Esophagus (tissue), 2 donors: ENCODE results near the gene SDC3. TPM values are rescaled to one million over a fixed set of nuclear protein-coding genes. Genes with fewer than 3 reads are reported as not detected.
A peak's percentile ranks its signal among the peaks of the same experiment; 100 is the strongest.

Experiments used
- H3K27ac ChIP-seq, 2 donors: one replicate each; pipeline ENCODE4 v1.5.1; 2013; ENCODE audit warnings: low read depth in 2 of 2, mild to moderate bottlenecking in 2 of 2, inconsistent platforms in 1 of 2, low read length in 1 of 2, moderate library complexity in 1 of 2
- H3K27me3 ChIP-seq, 2 donors: one replicate each; pipeline ENCODE4 v1.6.1; 2013; ENCODE audit warnings: low read length in 2 of 2, control low read depth in 1 of 2, mild to moderate bottlenecking in 1 of 2; ENCODE audit not compliant: insufficient read depth in 2 of 2, control insufficient read depth in 1 of 2
- H3K36me3 ChIP-seq, 2 donors: one replicate each; pipeline ENCODE4 v1.6.1; 2013; ENCODE audit warnings: low read length in 1 of 2; ENCODE audit not compliant: control insufficient read depth in 2 of 2, insufficient read depth in 2 of 2
- H3K4me1 ChIP-seq, 2 donors: one replicate each; pipeline ENCODE4 v1.6.1; 2013; ENCODE audit warnings: low read length in 1 of 2; ENCODE audit not compliant: control insufficient read depth in 2 of 2, insufficient read depth in 2 of 2
- H3K4me3 ChIP-seq, 2 donors: one replicate each; pipeline ENCODE4 v1.5.1; 2013; ENCODE audit warnings: low read length in 2 of 2, mild to moderate bottlenecking in 2 of 2, low read depth in 1 of 2, moderate library complexity in 1 of 2
- H3K9me3 ChIP-seq, 2 donors: one replicate each; pipeline ENCODE4 v1.6.1; 2013; ENCODE audit warnings: mild to moderate bottlenecking in 2 of 2, low read depth in 1 of 2, low read length in 1 of 2, moderate library complexity in 1 of 2; ENCODE audit not compliant: control insufficient read depth in 2 of 2, insufficient read depth in 1 of 2
- WGBS, 2 donors: extraction: QIAGEN DNeasy Blood & Tissue Kit; methylation state at CpG; one replicate each; pipeline ENCODE4 v1.1.7; 2013; 5-methylcytosine and 5-hydroxymethylcytosine counted together
- polyA plus RNA-seq, 2 donors: library from polyadenylated mRNA; stranded (reverse); fragments of 200-250 nt; gene quantifications; one replicate each; pipeline ENCODE4 v1.2.3, GENCODE V29; 2013
- donor health status: healthy with polysubstance abuse.
- donor health status: Bipolar disorder and iron deficiency.

SDC3 gene
- polyA plus RNA-seq, 2 donors: 4.3 to 4.8 TPM

GRCh38 chr1:30915491-30916230 lies 7.1 kb upstream of the SDC3 start:
- no peak overlapping the region for H3K4me3 ChIP-seq
- no peaks in the 10 kb centered on the region for H3K9me3 ChIP-seq
- H3K4me1 ChIP-seq: no peaks in the 10 kb centered on the region
- H3K27ac ChIP-seq: no peak overlapping the region
- 88 to 91% methylated on average over 13 of the region's 13 CpGs for WGBS, 2 donors
- H3K36me3 ChIP-seq: no peaks in the 10 kb centered on the region
- H3K27me3 ChIP-seq: no peaks in the 10 kb centered on the region

- Histone ChIP-seq H3K27ac (no peak overlapping the region), H3K4me1 (no peaks in the 10 kb centered on the region), H3K9me3 (no peaks in the 10 kb centered on the region), H3K36me3 (no peaks in the 10 kb centered on the region), H3K4me3 (no peak overlapping the region), H3K27me3 (no peaks in the 10 kb centered on the region)
- WGBS, 2 donors: 68 to 79% methylated on average over 4 of the region's 4 CpGs
These were observed 6.4 kb upstream of the SDC3 start for GRCh38 chr1:30914931-30915330.

GRCh38 chr1:30914587-30914922 lies 6.0 kb upstream of the SDC3 start:
- WGBS, 2 donors: 87 to 89% methylated on average over 3 of the region's 3 CpGs
- peaks cover 0 to under 1% of the 10 kb centered on the region in 2 donors for H3K4me1 ChIP-seq

GRCh38 chr1:30912913-30913652 lies 4.5 kb upstream of the SDC3 start:
- Histone ChIP-seq H3K4me3 (no peak overlapping the region), H3K4me1 (peaks cover 0 to 8% of the 10 kb centered on the region in 2 donors), H3K27me3 (no peaks in the 10 kb centered on the region), H3K36me3 (no peaks in the 10 kb centered on the region), H3K27ac (no peak overlapping the region), H3K9me3 (no peaks in the 10 kb centered on the region)
- 76 to 77% methylated on average over 10 of the region's 10 CpGs for WGBS, 2 donors

More at GRCh38 chr1:30914587-30914922, 6.0 kb upstream of the SDC3 start:
- H3K9me3 ChIP-seq: no peaks in the 10 kb centered on the region
- no peak overlapping the region for H3K27ac ChIP-seq
- no peak overlapping the region for H3K4me3 ChIP-seq
- no peaks in the 10 kb centered on the region for H3K36me3 ChIP-seq
- no peaks in the 10 kb centered on the region for H3K27me3 ChIP-seq

GRCh38 chr1:30912224-30912623 lies 3.7 kb upstream of the SDC3 start:
- H3K27me3 ChIP-seq: no peaks in the 10 kb centered on the region
- peaks cover 6 to 14% of the 10 kb centered on the region in 2 donors for H3K4me1 ChIP-seq
- H3K4me3 ChIP-seq: no peak overlapping the region
- no peak overlapping the region for H3K27ac ChIP-seq
- H3K9me3 ChIP-seq: no peaks in the 10 kb centered on the region
- H3K36me3 ChIP-seq: no peaks in the 10 kb centered on the region
- 60 to 61% methylated on average over 6 of the region's 6 CpGs for WGBS, 2 donors

GRCh38 chr1:30911059-30911954 lies 2.7 kb upstream of the SDC3 start:
- H3K36me3 ChIP-seq: no peaks in the 10 kb centered on the region
- H3K4me3 ChIP-seq: no peak overlapping the region
- H3K27me3 ChIP-seq: no peaks in the 10 kb centered on the region
- H3K9me3 ChIP-seq: no peaks in the 10 kb centered on the region
- no peak overlapping the region for H3K27ac ChIP-seq
- 38 to 46% methylated on average over 8 to 9 of the region's 9 CpGs for WGBS, 2 donors
- H3K4me1 ChIP-seq: peaks cover 6 to 16% of the 10 kb centered on the region in 2 donors

- H3K9me3 ChIP-seq: no peaks in the 10 kb centered on the region
- H3K4me3 ChIP-seq: no peak overlapping the region
- H3K36me3 ChIP-seq: no peaks in the 10 kb centered on the region
- WGBS, 2 donors: 75 to 76% methylated on average over 14 of the region's 14 CpGs
- H3K27me3 ChIP-seq: no peaks in the 10 kb centered on the region
- peaks cover 6 to 16% of the 10 kb centered on the region in 2 donors for H3K4me1 ChIP-seq
- peak overlapping the region in 1 of 2 donors; percentile 4 for H3K27ac ChIP-seq
These were observed 959 bp upstream of the SDC3 start for GRCh38 chr1:30909365-30910068.

GRCh38 chr1:30908316-30908695 lies 252 bp downstream of the SDC3 start:
- Histone ChIP-seq H3K4me3 (peak overlapping the region in 1 of 2 donors; percentile 62), H3K27ac (no peak overlapping the region), H3K4me1 (peaks cover 6 to 16% of the 10 kb centered on the region in 2 donors), H3K9me3 (no peaks in the 10 kb centered on the region), H3K36me3 (no peaks in the 10 kb centered on the region), H3K27me3 (no peaks in the 10 kb centered on the region)
- 1 to 3% methylated on average over 6 to 69 of the region's 69 CpGs for WGBS, 2 donors
